GM12892 (cell line): ENCODE data around the gene LST1.

Experiments
- POLR2A ChIP-seq: IDR thresholded peaks from 2 replicates; pipeline ENCODE4 v1.6.1; 2011; ENCODE audit warnings: low read depth, low read length, control low read depth
- POLR2AphosphoS5 ChIP-seq: IDR thresholded peaks from 2 replicates; pipeline ENCODE4 v1.6.1; 2011; ENCODE audit warnings: low read depth, low read length, control low read depth
- TAF1 ChIP-seq: IDR thresholded peaks from 2 replicates; pipeline ENCODE4 v1.6.1; 2011; ENCODE audit warnings: low read depth, mild to moderate bottlenecking, control low read depth, low read length, borderline replicate concordance

GRCh38 chr6:31575335-31575901 lies 10.7 kb upstream of the LST1 start, which contains the start of gene TNF:
- peak; percentile 100 for TF ChIP-seq POLR2AphosphoS5
- peak; percentile 91 for TF ChIP-seq TAF1
- TF ChIP-seq POLR2A = peak; percentile 100
